ENCODE results near the gene DMAP1. TPM values are rescaled to one million over a fixed set of nuclear protein-coding genes. Genes with fewer than 3 reads are reported as not detected.

DMAP1 gene
- total and polyA plus RNA-seq, 2 experiments from 2014 or later: 32.6 to 40.0 TPM

GRCh38 chr1:44266400-44267344 lies 53.4 kb downstream of the DMAP1 start:
- Mint-ChIP-seq H3K27ac (no peak overlapping the region), H3K36me3 (ENCODE audit: low read depth) (no peaks in the 10 kb centered on the region; the same call in 2 of the 3 replicates), H3K4me3 (no peak overlapping the region), H3K27me3 (ENCODE audit: insufficient read depth, low read depth, poor library complexity) (peaks cover 14% of the 10 kb centered on the region), H3K4me1 (peaks cover 33% of the 10 kb centered on the region), H3K9me3 (no peaks in the 10 kb centered on the region)
- Histone ChIP-seq H3K79me2 (replicated peaks; ENCODE audit: insufficient read depth) (peaks cover 3% of the 10 kb centered on the region; the same call in 1 of the 2 replicates), H3K27me3 (ENCODE audit: insufficient read depth) (no peaks in the 10 kb centered on the region), H3K36me3 (ENCODE audit: insufficient read depth) (no peaks in the 10 kb centered on the region), H3K9me2 (ENCODE audit: insufficient read depth) (no peaks in the 10 kb centered on the region), H3K4me2 (no peak overlapping the region), H3K4me1 (ENCODE audit: insufficient read depth) (peaks cover 14% of the 10 kb centered on the region), H2AFZ (no peak overlapping the region), H3K4me3 (no peak overlapping the region), H3F3A (replicated peaks; ENCODE audit: low read depth) (no peaks in the 10 kb centered on the region), H4K20me1 (replicated peaks; ENCODE audit: insufficient read depth) (peaks cover 9% of the 10 kb centered on the region), H3K27ac (ENCODE audit: low read depth) (no peak overlapping the region)
- DNase-seq (ENCODE audit: low spot score) (no peak), ATAC-seq (no peak)
- TF ChIP-seq POLR2AphosphoS5 (IDR thresholded peaks at IDR 0.05; ENCODE audit: low read depth): no peak
- no peak for TF ChIP-seq JUNB (IDR thresholded peaks at IDR 0.05; ENCODE audit: unreplicated experiment)
- TF ChIP-seq ZNF114 (CRISPR knock-in tag; IDR thresholded peaks at IDR 0.05): no peak
- TF ChIP-seq REST (IDR thresholded peaks at IDR 0.05; ENCODE audit: unreplicated experiment): no peak
- TF ChIP-seq EZH2 (IDR thresholded peaks at IDR 0.05; ENCODE audit: low read depth, unreplicated experiment): no peak
- TF ChIP-seq ETS1 (IDR thresholded peaks at IDR 0.05): no peak
- TF ChIP-seq CREB1 (CRISPR knock-in tag; IDR thresholded peaks at IDR 0.05; ENCODE audit: low read depth): no peak
- TF ChIP-seq ZNF331 (CRISPR knock-in tag; IDR thresholded peaks at IDR 0.05; ENCODE audit: low read depth): no peak
- TF ChIP-seq ZNF462 (CRISPR knock-in tag; IDR thresholded peaks at IDR 0.05): no peak
- TF ChIP-seq CTCF (conservative IDR thresholded peaks at IDR 0.05; ENCODE audit: low read depth in 2 of 2): no peak

Data from GM23338 (cell line).